Measurements from ENCODE around the gene SLC38A4. TPM values are rescaled to one million over a fixed set of nuclear protein-coding genes. Genes with fewer than 3 reads are reported as not detected.
"Not testable (repeated sequence)": the region's sequence is repeated elsewhere in the genome, so short reads cannot be mapped to it uniquely, and the experiment has no call there.

The SLC38A4 gene
- total and polyA plus RNA-seq, 11 donors = 0.04 to 0.59 (median 0.27) TPM; not detected in 2

GRCh38 chr12:46749322-46749721 lies 76.5 kb downstream of the SLC38A4 start:
- Histone ChIP-seq H3K36me3 (no peaks in the 10 kb centered on the region), H3K9me3 (peaks cover 0 to 35% (median 1%) of the 10 kb centered on the region in 12 donors), H3K4me3 (no peak overlapping the region), H3K27ac (no peak overlapping the region), H3K4me1 (no peaks in the 10 kb centered on the region), H3K27me3 (no peaks in the 10 kb centered on the region)
- WGBS, 4 donors = 91 to 97% (median 93%) methylated on average over 4 of the region's 4 CpGs
- TF ChIP-seq, protein P1, sequence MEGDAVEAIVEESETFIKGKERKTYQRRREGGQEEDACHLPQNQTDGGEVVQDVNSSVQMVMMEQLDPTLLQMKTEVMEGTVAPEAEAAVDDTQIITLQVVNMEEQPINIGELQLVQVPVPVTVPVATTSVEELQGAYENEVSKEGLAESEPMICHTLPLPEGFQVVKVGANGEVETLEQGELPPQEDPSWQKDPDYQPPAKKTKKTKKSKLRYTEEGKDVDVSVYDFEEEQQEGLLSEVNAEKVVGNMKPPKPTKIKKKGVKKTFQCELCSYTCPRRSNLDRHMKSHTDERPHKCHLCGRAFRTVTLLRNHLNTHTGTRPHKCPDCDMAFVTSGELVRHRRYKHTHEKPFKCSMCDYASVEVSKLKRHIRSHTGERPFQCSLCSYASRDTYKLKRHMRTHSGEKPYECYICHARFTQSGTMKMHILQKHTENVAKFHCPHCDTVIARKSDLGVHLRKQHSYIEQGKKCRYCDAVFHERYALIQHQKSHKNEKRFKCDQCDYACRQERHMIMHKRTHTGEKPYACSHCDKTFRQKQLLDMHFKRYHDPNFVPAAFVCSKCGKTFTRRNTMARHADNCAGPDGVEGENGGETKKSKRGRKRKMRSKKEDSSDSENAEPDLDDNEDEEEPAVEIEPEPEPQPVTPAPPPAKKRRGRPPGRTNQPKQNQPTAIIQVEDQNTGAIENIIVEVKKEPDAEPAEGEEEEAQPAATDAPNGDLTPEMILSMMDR (IDR thresholded peaks at IDR 0.05) = no peak
- no peak for TF ChIP-seq POLR2A (IDR thresholded peaks at IDR 0.05)
- no peak for DNase-seq
- no peak for ATAC-seq
- intact Hi-C loops (cut with DNase I) = no loop called here

DNA sequence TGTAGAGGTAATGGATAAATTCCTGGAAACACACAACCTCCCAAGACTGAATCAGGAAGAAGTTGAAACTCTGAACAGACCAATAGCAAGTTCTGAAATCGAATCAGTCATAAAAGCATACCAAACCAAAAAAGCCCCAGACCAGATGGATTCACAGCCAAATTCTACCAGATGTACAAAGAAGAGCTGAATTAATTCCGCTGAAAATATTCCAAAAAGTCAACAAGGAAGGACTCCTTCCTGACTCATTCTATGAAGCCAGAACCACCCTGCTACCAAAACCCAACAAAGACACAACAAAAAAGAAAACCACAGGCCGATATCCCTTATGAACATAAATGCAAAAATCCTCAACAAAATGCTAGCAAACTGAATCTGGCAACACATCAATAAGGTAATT lies 81.5 kb downstream of the SLC38A4 start:
- no peaks in the 10 kb centered on the region for H3K36me3 ChIP-seq
- DNase-seq (no peak), ATAC-seq (no peak)
- no peak for TF ChIP-seq POLR2A (IDR thresholded peaks at IDR 0.05)
- TF ChIP-seq, protein P1 (IDR thresholded peaks at IDR 0.05) = no peak
- H3K9me3 ChIP-seq = peaks cover 0 to 45% (median 5%) of the 10 kb centered on the region in 12 donors
- H3K27me3 ChIP-seq = no peaks in the 10 kb centered on the region
- intact Hi-C loops (cut with DNase I) = no loop called here
- 69 to 90% (median 76%) methylated on average over 3 of the region's 3 CpGs for WGBS, 4 donors
- H3K27ac ChIP-seq = no peak overlapping the region
- no peaks in the 10 kb centered on the region for H3K4me1 ChIP-seq
- H3K4me3 ChIP-seq = no peak overlapping the region

- Histone ChIP-seq H3K27me3 (no peaks in the 10 kb centered on the region), H3K9me3 (peaks cover 0 to 36% (median 5%) of the 10 kb centered on the region in 12 donors), H3K36me3 (no peaks in the 10 kb centered on the region), H3K4me3 (no peak overlapping the region), H3K4me1 (no peaks in the 10 kb centered on the region), H3K27ac (no peak overlapping the region)
- no peak for ATAC-seq
- TF ChIP-seq, protein P1 (IDR thresholded peaks at IDR 0.05) = no peak
- TF ChIP-seq POLR2A (IDR thresholded peaks at IDR 0.05) = no peak
- no peak for DNase-seq
- intact Hi-C loops (cut with DNase I) = no loop called here
Observed at GRCh38 chr12:46743456-46743855, 82.3 kb downstream of the SLC38A4 start.

GRCh38 chr12:46742271-46742670 lies 83.5 kb downstream of the SLC38A4 start:
- H3K36me3 ChIP-seq; DNase-seq; H3K4me3 ChIP-seq; H3K27me3 ChIP-seq; intact Hi-C loops (cut with DNase I); H3K27ac ChIP-seq; ATAC-seq; H3K4me1 ChIP-seq: not testable (repeated sequence)
- H3K9me3 ChIP-seq = peaks cover 0 to 37% (median 6%) of the 10 kb centered on the region in 12 donors
- 91 to 100% (median 96%) methylated on average over 1 of the region's 1 CpG for WGBS, 4 donors

- Histone ChIP-seq H3K27ac (no peak overlapping the region), H3K4me3 (no peak overlapping the region), H3K4me1 (peaks cover 0 to 10% (median 2%) of the 10 kb centered on the region in 12 donors), H3K27me3 (no peaks in the 10 kb centered on the region), H3K9me3 (no peaks in the 10 kb centered on the region), H3K36me3 (no peaks in the 10 kb centered on the region)
- DNase-seq (no peak), ATAC-seq (no peak)
- no peak for TF ChIP-seq POLR2A (IDR thresholded peaks at IDR 0.05)
- TF ChIP-seq, protein P1 (IDR thresholded peaks at IDR 0.05) = no peak
- intact Hi-C loops (cut with DNase I) = no loop called here
- 89 to 96% (median 95%) methylated on average over 2 of the region's 2 CpGs for WGBS, 4 donors
Observed at GRCh38 chr12:46725332-46725731, 100.5 kb downstream of the SLC38A4 start.
